HK-2 (cell line): ENCODE measurements around the gene OBI1.

Experiments used
- DNase-seq: peaks from one replicate; pipeline ENCODE4 v3.0.0-alpha.2; 2018; ENCODE audit not compliant: unreplicated experiment

The OBI1 gene

DNA sequence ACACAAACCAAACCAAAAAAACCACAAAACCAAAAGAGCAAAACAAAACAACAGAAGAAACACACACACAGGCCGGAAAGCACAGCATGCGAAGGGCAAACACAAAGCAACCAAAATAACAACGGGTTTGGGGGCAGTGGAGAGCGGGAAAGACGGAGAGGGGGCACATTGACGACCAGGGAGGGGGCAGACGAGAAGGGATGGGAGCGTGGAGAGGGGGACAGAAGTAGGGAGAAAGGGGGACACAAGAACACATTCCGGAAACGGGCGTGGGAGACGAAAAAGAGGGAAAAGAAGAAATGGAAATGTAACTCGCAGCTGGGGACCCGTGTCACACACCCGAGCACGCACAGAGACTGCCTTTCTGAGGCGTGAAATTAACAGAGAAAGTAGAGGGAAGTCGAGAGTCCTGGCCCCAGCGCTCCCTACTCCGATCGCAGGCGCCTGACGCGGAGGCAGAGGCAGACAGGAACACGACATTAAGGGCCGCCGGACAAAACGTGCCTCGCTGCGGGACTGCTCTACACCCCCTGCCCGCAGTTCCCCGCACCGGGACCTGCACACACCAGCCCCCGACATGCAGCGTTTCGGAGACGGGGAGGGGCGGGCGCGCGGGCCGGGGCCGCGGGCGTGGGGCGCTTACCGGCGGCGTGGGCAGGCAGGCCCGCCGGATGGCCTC lies 56.3 kb downstream of the OBI1 start:
- no peak for DNase-seq

DNA sequence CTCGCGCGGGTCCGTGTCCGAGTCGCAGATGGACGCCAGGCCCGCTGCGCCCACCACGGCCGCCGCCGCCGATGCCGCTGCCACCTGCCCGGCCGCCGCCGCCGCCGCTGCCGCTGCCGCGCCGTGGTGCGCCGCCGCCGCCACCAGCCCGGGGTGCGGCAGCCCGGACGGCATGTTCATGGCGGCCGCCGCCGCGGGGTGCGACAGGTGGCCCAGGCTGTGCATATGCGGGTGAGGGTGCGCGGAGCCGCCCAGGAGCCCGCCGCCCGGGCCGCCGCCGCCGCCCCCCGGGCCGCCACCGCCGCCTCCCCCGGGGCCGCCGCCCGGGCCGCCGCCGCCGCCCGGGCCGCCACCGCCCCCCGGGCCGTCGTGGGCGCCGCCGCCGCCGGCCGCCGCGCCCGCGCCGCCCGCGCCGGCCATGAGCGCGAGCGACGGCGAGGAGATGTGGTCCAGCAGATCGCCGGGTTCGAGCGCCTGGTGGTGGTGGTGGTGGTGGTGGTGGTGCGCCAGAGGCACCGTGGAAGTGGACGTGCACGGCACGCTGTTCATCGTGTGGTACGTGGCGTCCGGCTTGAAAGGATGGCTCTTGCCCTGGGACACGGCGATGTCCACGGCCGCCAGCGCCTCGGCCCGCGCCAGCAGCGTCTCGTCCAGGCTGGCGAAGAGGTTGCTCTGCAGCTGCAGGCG lies 56.9 kb downstream of the OBI1 start:
- DNase-seq, result no peak

DNA sequence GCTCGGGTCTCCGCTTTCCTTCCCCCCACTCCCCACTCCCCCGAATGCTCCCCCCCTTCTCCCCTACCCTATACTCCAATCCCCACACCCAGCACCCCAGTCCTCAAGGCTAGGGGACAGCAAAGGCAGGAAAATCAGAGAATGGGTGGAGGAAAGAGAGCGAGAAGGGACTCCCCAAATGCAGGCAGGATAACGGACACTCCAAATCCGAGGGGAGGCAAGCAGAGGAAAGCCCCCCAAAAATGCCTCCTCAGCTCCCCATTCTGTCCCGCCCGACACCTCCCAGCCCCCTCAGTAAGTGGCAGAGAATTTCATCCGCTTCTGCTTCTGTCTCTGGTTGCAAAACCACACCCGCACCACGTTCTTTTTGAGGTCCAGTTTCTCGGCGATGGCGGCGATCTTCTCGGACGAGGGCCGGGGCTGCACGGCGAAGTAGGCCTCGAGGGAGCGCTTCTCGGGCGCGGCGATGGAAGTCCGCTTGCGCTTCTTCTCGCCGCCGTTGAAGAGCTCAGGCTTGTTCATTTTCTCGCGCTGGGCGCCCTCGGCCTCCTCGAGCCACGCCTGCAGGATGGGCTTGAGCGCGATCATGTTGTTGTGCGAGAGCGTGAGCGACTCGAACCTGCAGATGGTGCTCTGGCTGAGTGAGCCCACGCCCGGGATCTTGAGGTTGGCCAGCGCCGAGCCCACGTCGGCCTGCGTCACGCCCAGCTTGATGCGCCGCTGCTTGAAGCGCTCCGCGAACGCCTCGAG lies 57.7 kb downstream of the OBI1 start:
- no peak for DNase-seq

DNA sequence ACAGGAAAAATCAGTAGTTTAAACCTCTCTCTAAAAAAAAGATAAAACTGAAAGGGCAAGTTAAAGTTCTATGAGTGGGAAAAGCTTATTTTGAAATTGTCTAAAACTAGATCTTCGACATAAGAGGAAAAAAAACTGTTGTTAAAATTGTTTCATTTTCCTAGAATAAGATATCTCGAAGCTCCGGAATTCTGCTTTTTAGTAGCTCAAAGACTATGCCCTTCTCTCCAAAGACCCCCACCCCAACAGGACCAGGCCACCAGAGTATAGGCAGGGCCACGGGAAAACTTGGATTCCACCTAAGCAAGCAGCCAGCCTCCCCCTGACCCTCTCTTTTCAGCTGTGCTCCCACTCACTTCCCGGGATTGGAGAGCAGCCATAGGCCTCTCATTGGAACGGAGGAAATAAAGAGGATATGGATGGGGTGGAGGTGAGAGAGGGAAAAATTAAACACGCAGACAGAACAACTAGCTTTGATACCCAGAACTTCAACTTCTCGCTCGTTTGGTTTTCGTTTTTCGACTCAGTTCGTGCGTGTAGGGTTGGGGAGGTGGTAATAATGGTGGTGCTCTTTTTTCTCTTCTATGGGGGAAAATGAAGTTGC lies 58.6 kb downstream of the OBI1 start:
- no peak for DNase-seq

DNA sequence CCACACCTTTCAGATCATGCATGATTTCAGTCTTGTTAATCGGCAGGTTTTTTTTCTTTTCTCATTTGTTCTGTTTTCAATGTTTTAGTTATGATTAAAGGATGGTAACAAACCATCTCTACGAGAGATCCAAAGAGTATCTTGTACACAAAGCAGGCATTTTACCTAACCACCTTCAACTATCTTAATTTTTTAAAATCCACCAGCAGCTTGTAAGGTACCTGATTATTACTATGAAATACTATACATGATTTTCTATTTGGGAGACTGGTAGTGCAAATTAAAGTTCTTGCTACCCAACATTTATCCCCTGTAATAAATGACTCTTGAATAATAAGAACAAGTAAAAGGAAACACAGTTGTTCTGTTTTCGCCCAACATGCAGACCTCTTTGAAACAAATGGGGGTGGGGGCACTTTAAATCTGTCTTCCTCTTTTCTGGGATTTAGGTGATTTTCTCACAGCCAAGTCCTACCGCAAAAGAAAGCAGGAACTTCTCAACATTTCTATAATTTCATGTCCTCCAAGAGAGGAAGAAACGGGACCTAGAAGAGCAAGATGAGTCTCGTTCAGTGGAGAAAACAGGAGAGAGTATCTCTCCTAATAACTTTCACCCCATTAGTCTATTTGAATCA lies 59.2 kb downstream of the OBI1 start:
- no peak for DNase-seq

DNA sequence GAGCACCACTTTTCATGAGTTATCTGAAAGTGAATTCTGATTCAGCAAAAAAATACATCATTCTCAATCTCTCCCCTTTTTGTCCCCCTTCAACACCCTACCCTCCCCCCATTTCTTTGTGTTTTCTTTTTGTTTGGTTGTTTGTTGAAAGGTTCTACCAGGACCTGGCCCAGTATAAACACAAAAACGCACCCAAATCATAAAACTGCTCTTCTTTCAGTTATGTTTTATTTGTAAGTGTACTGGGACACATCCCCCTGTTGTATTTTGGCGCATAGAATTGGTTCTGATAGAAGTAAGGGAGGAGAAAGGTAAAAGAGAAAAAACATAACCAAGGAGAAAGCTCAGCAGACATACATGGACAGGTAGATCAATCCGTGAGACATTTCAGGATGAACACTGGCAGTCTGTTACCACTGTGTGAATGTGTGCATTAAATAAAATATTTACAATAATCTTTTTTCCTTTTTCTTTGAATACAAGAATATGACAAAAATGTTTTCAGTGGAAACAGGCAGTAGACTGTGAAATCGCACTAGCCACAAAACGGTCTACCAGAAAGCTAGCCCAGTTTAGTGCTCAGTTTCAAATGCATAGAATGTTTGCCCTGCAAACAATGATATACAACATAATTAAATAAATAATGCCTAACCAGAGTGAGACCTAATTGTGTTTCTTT lies 59.9 kb downstream of the OBI1 start:
- DNase-seq, result no peak

DNA sequence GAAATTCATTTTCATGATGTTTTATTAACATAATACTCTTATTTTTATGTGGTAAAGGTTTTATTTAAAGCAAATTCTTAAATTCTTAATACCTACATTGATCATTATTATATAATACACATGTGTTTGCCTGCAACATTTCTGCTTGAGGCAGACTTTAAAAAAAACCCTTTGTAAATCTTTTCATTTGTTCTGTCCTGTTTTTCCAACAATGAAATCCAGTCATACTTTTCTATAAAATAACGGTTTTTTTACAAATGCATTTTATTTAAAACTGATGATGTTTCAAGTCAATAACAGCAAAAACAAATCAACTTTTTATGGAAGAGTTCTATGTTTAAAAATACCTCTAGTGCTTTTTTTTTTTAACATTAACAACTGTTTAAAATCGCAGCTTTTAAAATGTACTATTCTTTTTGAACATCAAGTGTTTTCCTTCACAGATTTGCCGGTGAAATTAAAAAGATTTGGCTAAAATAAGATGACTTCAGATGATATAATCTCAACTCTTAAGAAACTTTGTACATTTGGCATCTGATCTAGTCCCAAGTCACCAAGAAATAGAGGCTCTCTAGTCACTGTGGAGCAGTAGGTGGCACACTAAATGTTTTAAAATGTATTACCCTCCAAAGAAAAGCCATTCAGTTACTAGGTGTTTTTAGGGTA lies 60.7 kb downstream of the OBI1 start:
- DNase-seq, result no peak

DNA sequence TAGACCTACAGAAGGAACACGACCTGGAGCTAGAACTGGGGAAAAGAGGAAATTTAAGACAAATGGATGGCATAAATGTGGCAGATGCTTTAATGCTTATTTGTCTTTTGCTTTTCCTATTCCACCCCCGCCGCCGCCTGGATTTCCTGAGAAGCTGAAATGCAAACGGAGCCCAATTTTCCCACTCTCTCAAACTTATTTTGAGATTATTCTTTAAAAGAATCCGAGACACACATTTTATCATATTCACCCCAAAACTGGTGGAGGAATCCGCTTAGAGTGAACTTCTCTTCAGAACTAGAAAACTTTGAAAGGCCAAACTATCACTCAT lies 61.4 kb downstream of the OBI1 start:
- no peak for DNase-seq

DNA sequence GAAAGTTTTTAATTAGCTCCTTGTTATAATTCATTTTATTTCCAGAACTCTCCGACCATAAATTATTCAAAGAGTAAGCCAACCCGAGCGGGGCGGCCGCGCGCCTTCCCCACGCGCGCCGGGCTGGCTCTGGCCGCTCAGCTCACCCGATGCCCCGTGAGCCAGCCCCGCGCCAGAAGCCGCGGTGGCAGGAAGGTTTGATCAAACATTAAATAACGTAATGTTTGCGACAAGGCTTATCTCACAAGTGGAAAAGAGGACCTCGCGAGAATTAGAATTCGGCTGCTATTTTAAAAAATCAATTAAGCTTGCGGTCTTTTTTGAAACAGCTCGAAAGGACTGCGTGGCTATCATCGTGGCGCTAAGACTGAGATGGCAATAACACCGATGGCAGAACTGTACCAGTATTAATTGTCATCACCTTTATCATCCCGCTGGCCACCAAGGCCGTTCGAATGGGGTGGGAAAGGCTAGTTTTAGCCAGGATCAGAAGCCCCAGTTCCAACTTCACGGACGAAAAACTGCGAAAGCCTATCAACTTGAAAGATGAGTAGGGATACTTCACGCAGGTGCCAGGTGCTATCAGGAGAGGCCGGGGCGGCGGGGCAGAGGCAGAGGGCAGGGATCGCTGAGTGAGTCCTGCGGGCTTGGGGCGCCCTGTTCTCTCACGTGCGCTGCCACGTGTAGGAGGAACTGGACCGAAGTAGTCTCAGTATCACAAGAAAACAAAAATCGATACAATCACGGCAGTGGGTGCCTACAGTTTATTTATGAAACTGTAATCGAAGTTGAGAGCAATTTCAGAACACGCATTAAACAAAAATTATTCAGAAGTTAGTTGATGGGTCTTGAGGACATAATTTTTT lies 62.0 kb downstream of the OBI1 start:
- DNase-seq, result no peak

DNA sequence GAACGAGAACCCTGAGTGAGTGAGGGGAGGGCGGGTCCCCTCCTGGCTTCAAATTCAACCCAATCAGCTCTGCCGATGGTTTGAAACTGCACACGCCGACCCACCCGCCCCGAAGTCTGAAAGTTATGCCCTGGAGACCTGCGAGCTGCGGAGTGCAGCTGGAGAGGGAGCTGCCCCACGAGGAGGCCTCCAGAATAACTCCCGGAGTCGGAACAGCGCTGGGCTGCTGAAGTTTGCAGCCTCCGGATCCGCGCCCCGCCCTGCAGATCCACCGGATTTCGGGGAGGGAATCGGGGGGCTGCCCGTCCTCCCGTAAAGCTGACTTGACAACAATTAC lies 62.6 kb downstream of the OBI1 start:
- no peak for DNase-seq

DNA sequence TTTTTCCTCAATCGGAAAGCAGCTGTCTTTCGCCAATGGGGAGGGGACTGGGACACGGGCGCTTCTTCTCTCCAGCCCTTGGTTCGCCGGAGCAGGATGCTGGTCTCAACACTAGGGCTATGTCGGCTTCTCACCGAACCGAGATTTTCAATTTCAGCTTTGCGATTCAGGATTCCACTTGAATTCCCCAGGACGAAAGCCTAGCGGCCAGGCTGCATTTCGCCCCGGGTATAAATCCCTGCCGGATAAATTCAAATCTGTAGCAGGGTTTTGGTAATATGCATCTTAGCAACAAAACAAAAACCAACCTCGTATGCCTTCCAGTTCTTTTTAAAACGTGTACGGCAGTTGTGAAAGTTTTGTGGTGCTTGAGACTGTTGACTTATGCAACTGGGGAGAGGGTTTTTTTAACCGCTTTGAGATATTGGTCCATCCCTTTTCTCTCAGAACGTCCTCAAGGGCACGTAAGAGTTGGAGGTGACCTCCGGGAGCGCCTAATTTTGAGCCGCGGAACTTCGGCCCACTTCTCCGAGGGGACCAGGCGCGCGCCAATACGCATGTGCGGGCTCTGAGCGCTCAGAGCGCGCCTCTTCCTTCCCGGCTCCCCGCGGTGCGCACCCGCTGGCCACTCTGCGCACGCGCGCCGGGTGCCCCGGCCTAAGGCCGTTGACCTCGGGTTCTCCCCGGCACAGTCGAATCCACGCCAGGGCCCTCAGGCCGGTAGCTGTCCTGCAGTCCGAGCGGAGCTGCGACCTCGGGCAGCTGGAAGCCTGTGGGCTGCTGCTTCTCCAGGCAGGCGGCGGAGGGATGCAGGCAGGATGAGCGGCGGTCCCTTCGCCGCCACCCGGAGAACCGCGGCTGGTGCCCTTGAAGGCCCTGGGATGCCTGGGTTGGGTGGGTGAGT lies 63.2 kb downstream of the OBI1 start:
- peak; percentile 45 for DNase-seq

DNA sequence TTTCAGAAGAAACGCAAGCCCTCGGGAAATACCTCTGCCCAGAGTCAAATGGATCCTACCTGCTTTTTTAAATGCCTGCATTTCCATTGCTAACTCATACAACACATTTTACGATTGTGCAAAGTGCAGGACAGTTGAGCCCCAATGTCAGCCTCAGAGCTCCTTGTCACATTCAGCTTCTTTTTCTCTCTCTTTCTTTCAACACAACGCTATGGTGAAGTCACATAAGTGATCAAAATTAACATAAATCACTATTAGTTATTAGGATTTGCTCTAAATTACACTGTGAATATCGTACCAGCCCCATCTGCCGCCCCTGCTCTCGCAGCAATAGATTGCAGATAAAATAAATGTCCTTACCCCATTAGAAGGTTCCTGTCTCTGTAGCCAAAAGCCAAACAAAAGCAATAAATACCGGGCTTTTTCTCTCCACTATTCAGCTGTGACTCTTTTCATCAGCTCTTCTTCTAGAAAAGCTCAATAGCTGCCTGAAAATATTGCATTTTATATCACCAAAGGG lies 64.4 kb downstream of the OBI1 start:
- no peak for DNase-seq

DNA sequence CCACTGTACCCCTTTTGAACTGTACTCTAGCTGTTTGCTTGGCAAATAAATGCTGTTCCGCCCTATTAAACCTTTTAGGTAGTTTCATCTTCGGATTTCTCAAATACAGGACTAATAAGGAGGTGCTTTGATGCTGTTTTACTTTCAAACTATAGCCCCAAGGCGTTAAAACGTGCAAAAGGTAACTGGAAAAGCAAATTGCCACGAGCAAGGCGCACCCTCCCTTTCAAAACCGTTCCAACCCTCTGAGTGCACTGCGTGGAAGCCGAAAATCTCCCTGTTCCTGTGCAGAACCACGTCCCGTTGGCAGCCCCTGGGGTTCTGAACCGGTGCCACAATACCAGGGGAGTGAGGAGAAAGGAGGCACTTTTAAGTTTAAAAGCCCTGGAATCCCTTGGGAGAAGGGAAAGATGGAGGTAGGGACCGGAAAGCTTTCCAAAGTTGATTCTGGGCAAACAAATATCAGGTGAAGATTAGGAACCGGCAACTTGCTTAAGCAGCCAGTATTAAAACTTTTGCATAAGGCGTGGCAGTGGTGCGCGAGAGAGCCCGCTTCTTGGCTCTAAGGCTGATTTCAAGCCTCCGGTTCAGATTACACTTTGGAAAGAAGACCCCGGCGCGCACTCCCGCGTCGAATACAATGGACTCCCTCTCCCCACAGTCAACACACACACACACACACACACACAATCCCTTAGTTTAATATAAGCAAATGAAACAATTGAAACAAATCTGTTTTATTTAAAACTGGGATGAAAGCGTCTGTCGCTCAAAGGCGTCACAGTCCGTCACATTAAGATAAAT lies 65.1 kb downstream of the OBI1 start:
- no peak for DNase-seq

DNA sequence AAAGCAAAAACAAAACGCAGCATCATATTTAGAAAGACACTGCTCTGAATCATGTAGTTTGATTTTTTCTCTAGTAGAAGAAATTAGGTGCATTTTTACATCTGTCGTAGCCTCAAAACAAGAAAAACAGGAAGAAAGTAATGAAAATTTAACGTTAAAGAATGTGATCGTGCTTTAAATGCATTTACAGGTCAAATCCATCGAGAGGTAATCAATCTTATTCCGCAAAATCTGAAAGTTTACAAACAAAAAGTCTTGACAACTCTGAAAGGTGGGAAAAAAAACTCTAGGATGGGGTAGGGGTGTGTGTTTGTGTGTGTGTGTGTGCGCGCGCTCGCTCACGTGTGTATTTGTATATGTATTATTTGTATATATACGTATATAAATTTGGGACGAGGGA lies 65.8 kb downstream of the OBI1 start:
- DNase-seq, result no peak

DNA sequence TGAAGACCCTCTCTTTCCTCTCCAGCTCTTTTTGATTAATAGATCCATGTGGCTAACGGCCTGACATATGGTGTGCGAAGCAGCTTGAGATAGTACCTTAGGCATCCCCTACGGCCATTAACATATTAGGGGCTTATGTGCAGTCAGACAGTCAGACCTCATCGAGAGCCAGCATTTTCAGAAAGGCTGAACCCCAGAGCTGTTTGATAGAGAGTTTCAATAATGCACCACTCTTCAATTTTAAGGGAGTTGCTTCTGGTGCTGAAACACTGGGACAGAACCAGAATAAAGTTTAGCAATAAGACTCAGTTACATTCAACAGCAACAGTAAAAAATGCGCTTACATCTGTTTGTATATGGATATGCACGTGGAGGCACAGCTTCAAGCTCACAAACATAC lies 66.4 kb downstream of the OBI1 start:
- no peak for DNase-seq

DNA sequence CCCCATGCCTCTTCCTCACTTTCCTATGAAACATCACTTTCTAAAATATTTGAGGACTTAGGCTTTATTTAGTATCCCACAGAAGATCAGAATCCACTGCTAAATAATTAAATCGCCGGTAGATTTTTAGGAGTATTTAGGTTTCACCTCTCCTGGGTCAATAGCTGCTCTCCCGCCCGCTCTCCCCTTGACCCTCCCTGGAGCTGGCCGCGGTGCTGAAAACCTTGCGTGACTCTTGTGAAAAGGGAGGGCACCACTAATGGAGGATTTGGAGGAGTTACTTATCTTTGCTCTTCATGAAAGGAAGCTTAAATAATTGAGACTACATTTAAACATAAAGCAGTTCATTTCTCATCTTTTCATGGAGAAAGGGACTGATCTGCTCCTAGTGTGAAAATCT lies 69.7 kb downstream of the OBI1 start:
- DNase-seq, result no peak

DNA sequence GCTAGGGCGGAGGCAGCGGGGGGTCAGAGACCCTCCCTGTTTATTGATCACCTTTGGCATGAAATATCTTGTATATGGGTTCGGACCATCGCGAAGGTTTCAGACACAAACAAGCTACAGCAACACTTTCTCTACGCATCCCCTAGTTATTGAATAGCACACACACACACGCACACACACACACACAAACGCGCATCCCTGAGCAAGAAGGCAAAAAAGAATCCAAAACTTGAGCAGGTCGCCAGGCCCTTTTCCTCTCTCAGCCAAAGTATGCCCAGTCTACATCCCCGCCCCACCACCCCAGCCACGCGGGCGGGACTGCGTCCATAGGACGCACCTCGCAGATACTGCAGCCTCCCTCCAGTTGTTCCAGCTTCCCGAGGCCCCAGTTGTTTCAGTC lies 71.6 kb downstream of the OBI1 start:
- DNase-seq, result no peak

DNA sequence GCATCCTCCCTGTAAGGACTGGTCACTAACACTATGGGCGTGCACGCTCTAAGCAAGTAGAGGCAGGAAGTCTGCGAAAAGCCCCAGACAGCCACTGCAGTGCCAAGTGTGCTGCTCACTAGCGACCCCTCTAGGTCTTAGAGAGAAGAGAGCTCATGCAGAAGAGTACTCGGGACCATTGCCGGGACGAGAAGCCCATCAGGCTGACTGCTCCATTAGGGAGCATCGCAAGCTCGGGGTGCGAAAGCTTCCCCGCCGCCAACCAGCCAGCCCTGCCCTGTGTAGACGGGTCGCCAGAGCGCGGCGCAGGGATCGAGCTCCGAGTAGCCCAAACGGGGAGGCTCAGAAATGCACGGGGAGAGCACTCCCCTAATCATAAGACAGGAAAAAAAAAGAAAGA lies 72.2 kb downstream of the OBI1 start:
- DNase-seq, result no peak
